ENCODE data around the gene LHPP. TPM values are rescaled to one million over a fixed set of nuclear protein-coding genes. Genes with fewer than 3 reads are reported as not detected.

The LHPP gene
- total RNA-seq, 1 donor from 2014 or later = 19.6 TPM

DNA sequence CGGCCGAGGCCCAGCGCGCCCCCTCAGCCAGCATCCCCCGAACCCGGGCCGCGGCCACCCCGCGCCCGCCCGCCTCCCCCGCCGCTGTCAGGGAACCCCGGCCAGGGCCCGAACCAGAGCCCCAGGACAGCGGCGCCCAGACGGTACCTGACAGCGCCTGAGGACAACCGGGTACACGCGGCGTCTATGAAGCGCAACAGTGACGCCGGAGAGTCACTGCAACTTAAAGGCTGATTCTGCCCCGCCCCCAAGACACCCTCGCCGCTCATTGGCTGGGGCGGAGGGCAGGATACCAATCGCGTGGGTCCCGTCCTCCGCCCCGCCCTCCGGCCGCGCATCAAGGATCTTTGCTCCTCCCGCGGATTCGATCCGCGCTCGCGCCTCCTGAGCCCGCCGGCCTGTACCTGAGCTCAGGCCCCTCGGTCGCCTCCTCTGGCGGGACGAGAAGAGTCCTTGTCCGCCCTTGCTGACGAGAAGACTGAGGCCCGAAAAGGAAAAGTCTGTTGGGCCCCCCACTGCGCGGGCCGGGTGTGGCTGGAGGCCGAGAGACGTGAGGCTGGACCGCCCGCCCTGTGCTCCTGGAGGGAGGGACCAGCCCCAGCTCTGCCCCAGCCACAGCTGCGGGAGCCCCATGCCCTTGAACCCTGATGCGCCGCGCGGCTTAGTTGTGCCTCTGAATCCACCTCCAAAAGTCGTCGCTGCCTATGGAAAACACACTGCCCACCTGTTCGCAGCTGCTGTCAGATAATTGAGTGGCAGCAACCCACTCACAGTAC, 42.7 kb upstream of the LHPP start, which contains the start of gene OAT:
OAT (minus strand) TSS at position 198 of the 776 bp plus-strand sequence. CDS start 6,752 bp downstream, outside the sequence.
- Mint-ChIP-seq H3K4me3 (peak within 1 kb of the TSS; percentile 85), H3K4me1 (peaks cover 11% of the 10 kb centered on the region), H3K27ac (peak within 1 kb of the TSS; percentile 75), H3K9me3 (no peaks in the 10 kb centered on the region), H3K36me3 (no peaks in the 10 kb centered on the region), H3K27me3 (ENCODE audit: low read depth) (peaks cover 12% of the 10 kb centered on the region)
- TF ChIP-seq, protein P1, sequence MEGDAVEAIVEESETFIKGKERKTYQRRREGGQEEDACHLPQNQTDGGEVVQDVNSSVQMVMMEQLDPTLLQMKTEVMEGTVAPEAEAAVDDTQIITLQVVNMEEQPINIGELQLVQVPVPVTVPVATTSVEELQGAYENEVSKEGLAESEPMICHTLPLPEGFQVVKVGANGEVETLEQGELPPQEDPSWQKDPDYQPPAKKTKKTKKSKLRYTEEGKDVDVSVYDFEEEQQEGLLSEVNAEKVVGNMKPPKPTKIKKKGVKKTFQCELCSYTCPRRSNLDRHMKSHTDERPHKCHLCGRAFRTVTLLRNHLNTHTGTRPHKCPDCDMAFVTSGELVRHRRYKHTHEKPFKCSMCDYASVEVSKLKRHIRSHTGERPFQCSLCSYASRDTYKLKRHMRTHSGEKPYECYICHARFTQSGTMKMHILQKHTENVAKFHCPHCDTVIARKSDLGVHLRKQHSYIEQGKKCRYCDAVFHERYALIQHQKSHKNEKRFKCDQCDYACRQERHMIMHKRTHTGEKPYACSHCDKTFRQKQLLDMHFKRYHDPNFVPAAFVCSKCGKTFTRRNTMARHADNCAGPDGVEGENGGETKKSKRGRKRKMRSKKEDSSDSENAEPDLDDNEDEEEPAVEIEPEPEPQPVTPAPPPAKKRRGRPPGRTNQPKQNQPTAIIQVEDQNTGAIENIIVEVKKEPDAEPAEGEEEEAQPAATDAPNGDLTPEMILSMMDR (IDR thresholded peaks at IDR 0.05; ENCODE audit: unreplicated experiment) = no peak
- peak; percentile 95 to 96 for DNase-seq (ENCODE audit: low spot score in 2 of 2, unreplicated experiment in 2 of 2)

DNA sequence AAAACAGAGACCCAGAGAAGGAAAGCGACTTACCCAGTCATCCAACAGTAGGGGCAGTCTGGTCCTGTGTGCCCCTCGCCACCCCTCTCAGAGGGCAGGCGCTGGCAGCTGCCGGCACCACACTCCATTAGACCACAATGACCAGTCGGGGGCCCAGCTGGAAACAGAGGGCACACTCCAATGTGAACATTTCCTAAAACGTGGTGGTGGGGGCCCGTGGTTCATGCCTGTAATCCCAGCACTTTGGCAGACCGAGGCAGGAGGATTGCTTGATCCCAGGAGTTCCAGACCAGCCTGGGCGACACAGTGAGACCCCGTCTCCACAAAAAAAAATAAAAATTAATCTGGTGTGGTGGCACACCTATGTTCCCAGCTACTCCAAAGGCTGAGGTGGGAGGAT, 42.0 kb upstream of the LHPP start:
- TF ChIP-seq, protein P1 (IDR thresholded peaks at IDR 0.05; ENCODE audit: unreplicated experiment) = no peak
- Mint-ChIP-seq H3K27me3 (ENCODE audit: low read depth) (peaks cover 15% of the 10 kb centered on the region), H3K4me1 (peaks cover 11% of the 10 kb centered on the region), H3K9me3 (no peaks in the 10 kb centered on the region), H3K4me3 (no peak overlapping the region), H3K27ac (no peak overlapping the region), H3K36me3 (no peaks in the 10 kb centered on the region)
- no peak for DNase-seq (ENCODE audit: low spot score in 2 of 2, unreplicated experiment in 2 of 2)

DNA sequence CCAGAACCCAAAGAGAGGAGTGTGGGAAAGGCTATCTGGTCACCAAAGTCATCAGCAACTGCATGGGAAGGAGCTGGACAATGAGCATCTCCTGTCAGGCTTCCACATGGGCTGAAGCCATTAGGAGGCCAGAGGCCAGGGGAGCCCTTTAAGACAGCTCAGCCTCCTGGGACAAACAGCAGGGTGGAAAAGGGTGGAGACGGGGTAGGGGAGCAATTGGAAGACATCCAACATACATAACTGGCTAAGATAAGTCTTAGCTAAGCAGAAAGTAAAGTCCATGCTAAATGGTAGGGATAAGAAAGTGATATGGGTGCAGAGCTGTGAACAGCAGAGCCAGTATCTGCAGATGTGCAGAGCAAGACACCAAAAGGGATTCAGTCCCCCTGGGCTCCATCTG, 41.4 kb upstream of the LHPP start:
- Mint-ChIP-seq H3K36me3 (no peaks in the 10 kb centered on the region), H3K4me3 (no peak overlapping the region), H3K27me3 (ENCODE audit: low read depth) (peaks cover 15% of the 10 kb centered on the region), H3K4me1 (peaks cover 11% of the 10 kb centered on the region), H3K9me3 (no peaks in the 10 kb centered on the region), H3K27ac (no peak overlapping the region)
- no peak for DNase-seq (ENCODE audit: low spot score in 2 of 2, unreplicated experiment in 2 of 2)
- TF ChIP-seq, protein P1 (IDR thresholded peaks at IDR 0.05; ENCODE audit: unreplicated experiment) = no peak

DNA sequence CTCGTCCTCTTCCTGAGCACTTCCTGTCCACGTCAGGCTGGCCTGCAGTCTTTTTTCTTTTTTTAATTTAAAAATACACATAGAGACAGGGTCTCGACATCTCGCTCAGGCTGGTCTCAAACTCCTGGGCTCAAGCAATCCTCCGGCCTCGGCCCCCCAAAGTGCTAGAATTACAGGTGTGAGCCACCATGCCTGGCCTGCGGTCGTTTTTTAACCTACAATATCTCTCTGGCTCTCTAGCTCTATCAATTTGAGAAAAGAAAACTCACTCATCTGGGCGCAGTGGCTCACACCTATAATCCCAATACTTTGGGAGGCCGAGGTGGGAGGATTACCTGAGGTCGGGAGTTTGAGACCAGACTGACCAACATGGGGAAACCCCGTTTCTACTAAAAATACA, 38.9 kb upstream of the LHPP start:
- Mint-ChIP-seq H3K36me3 (no peaks in the 10 kb centered on the region), H3K9me3 (no peaks in the 10 kb centered on the region), H3K27me3 (ENCODE audit: low read depth) (peaks cover 15% of the 10 kb centered on the region), H3K4me3 (no peak overlapping the region), H3K4me1 (peaks cover 2% of the 10 kb centered on the region), H3K27ac (no peak overlapping the region)
- TF ChIP-seq, protein P1 (IDR thresholded peaks at IDR 0.05; ENCODE audit: unreplicated experiment) = no peak
- DNase-seq (ENCODE audit: low spot score in 2 of 2, unreplicated experiment in 2 of 2) = no peak

DNA sequence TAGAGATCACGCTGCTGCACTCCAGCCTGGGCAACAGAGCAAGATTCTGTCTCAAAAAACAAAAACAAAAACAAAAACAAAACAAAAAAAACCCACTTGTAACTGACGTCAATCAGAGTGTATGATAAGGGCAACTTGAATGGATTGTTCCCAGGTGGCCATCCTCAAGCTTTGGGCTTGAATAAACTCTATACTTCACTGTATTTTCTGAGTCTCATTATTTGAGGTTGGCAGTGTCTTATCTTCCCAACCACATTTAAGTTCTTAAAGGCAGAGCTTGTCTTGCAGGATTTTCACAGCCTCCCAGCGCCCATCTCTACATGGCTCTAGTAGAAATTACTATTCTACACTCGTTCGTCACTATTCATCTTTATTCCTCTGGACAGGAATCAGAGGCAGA, 37.8 kb upstream of the LHPP start:
- no peak overlapping the region for H3K27ac Mint-ChIP-seq
- no peaks in the 10 kb centered on the region for H3K36me3 Mint-ChIP-seq
- H3K27me3 Mint-ChIP-seq (ENCODE audit: low read depth) = peaks cover 19% of the 10 kb centered on the region
- TF ChIP-seq, protein P1 (IDR thresholded peaks at IDR 0.05; ENCODE audit: unreplicated experiment) = no peak
- no peak overlapping the region for H3K4me3 Mint-ChIP-seq
- H3K9me3 Mint-ChIP-seq = no peaks in the 10 kb centered on the region
- DNase-seq (ENCODE audit: low spot score in 2 of 2, unreplicated experiment in 2 of 2) = no peak
- H3K4me1 Mint-ChIP-seq = peaks cover 2% of the 10 kb centered on the region
